Loucy (cell line): ENCODE results near the gene VPS37C.

Experiments
- H2AFZ ChIP-seq: fragments of 200-600 bp; sonication (generic); 2 replicates; pipeline ENCODE4 v1.6.0; 2016; ENCODE audit warnings: antibody characterized with exemption, mild to moderate bottlenecking, low read length, moderate library complexity
- H3F3A ChIP-seq: fragments of 200-600 bp; 2 replicates; pipeline ENCODE4 v1.6.0; 2016; ENCODE audit warnings: antibody characterized with exemption, low read depth, mild to moderate bottlenecking
- H3K27me3 ChIP-seq: fragments of 200-600 bp; sonication (generic); 2 replicates; pipeline ENCODE4 v1.6.1; 2014; ENCODE audit warnings: low read length, mild to moderate bottlenecking; ENCODE audit not compliant: insufficient read depth, poor library complexity, severe bottlenecking
- H3K36me3 ChIP-seq: fragments of 200-600 bp; sonication (generic); 2 replicates; pipeline ENCODE4 v1.6.1; 2016; ENCODE audit warnings: low read length; ENCODE audit not compliant: insufficient read depth
- H3K4me1 ChIP-seq: fragments of 200-600 bp; sonication (generic); 2 replicates; pipeline ENCODE4 v1.5.1; 2014; ENCODE audit warnings: low read length, mild to moderate bottlenecking; ENCODE audit not compliant: insufficient read depth, poor library complexity, severe bottlenecking
- H3K4me2 ChIP-seq: fragments of 200-600 bp; sonication (generic); 2 replicates; pipeline ENCODE4 v1.6.0; 2014; ENCODE audit warnings: antibody characterized with exemption, low read length, low read depth, mild to moderate bottlenecking; ENCODE audit not compliant: poor library complexity, severe bottlenecking
- H3K4me3 ChIP-seq: fragments of 200-600 bp; sonication (generic); 2 replicates; pipeline ENCODE4 v1.5.1; 2014; ENCODE audit warnings: low read length, mild to moderate bottlenecking, mixed read lengths; ENCODE audit not compliant: poor library complexity, severe bottlenecking
- H3K79me2 ChIP-seq: fragments of 200-600 bp; sonication (generic); 2 replicates; pipeline ENCODE4 v1.6.1; 2014; ENCODE audit warnings: low read length; ENCODE audit not compliant: insufficient read depth
- H3K9ac ChIP-seq: fragments of 200-600 bp; sonication (generic); 2 replicates; pipeline ENCODE4 v1.6.0; 2014; ENCODE audit warnings: mild to moderate bottlenecking, low read depth, low read length, moderate library complexity; ENCODE audit not compliant: poor library complexity, severe bottlenecking
- H3K9me2 ChIP-seq: fragments of 200-600 bp; sonication (generic); replicated peaks from 2 replicates; pipeline ENCODE4 v1.6.1; 2016; ENCODE audit warnings: low read depth, low read length, mixed read lengths
- H3K9me3 ChIP-seq: fragments of 200-600 bp; sonication (generic); 2 replicates; pipeline ENCODE4 v1.6.1; 2014; ENCODE audit warnings: mild to moderate bottlenecking, antibody characterized with exemption, low read length, low read depth; ENCODE audit not compliant: insufficient read depth
- H4K20me1 ChIP-seq: fragments of 200-600 bp; sonication (generic); 2 replicates; pipeline ENCODE4 v1.6.0; 2014; ENCODE audit warnings: antibody characterized with exemption, low read length, mild to moderate bottlenecking; ENCODE audit not compliant: insufficient read depth, poor library complexity, severe bottlenecking
- EZH2phosphoT487 ChIP-seq: fragments of 200-600 bp; IDR thresholded peaks from 2 replicates; pipeline ENCODE4 v1.6.1; 2018; ENCODE audit warnings: antibody characterized with exemption, mild to moderate bottlenecking, moderate library complexity, borderline replicate concordance
- TF ChIP-seq, protein P1 (sequence below): fragments of 200-600 bp; sonication (generic); conservative IDR thresholded peaks from 2 replicates; pipeline ENCODE4 v1.5.1; 2014; ENCODE audit warnings: mild to moderate bottlenecking, antibody characterized with exemption, low read length

The VPS37C gene

DNA sequence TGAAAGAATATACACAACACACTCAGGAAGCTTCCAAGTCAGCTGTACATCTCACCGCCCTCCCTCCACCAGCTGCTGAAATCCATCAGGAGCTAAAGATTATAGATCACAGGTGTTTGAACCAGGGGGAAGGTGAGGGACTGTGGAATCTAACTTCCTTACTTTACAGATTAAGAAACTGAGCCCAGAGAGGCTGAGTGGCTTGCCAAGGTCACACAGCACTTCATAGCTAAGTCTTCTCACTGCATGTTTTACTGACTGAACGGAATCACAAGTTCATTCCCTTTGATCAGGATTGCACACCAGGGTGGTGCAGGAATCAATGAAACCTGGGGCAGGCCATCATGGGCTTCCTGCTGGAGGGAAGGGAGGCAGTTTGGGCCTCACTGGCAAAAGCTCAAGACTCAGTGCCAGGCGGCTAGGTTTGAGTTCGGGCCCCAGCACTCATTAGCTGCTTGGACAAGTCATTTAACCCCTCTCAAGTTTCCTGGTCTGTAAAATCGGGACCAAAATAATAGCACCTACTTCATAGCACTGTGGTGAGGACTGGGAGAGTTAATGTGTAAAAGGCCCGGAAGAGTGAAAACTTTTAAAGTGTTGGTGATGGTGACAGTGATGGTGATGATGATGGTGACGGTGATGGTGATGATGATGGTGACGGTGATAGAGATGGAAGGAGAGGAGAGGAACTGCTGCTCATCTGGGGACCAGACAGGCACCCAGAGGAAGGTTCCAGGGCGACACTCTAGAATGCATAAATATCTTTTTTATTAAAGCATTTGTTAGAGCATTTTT lies 50.8 kb downstream of the VPS37C start:
- Histone ChIP-seq H3K9me3 (no peaks in the 10 kb centered on the region), H3F3A (no peaks in the 10 kb centered on the region), H3K36me3 (no peaks in the 10 kb centered on the region), H3K27me3 (no peaks in the 10 kb centered on the region), H3K4me2 (no peak overlapping the region), H3K4me1 (peaks cover 9% of the 10 kb centered on the region), H3K4me3 (no peak overlapping the region), H3K9me2 (no peaks in the 10 kb centered on the region), H3K79me2 (no peaks in the 10 kb centered on the region), H2AFZ (no peak overlapping the region), H3K9ac (no peak overlapping the region), H4K20me1 (no peaks in the 10 kb centered on the region)
- TF ChIP-seq, protein P1, sequence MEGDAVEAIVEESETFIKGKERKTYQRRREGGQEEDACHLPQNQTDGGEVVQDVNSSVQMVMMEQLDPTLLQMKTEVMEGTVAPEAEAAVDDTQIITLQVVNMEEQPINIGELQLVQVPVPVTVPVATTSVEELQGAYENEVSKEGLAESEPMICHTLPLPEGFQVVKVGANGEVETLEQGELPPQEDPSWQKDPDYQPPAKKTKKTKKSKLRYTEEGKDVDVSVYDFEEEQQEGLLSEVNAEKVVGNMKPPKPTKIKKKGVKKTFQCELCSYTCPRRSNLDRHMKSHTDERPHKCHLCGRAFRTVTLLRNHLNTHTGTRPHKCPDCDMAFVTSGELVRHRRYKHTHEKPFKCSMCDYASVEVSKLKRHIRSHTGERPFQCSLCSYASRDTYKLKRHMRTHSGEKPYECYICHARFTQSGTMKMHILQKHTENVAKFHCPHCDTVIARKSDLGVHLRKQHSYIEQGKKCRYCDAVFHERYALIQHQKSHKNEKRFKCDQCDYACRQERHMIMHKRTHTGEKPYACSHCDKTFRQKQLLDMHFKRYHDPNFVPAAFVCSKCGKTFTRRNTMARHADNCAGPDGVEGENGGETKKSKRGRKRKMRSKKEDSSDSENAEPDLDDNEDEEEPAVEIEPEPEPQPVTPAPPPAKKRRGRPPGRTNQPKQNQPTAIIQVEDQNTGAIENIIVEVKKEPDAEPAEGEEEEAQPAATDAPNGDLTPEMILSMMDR = no peak
- no peak for TF ChIP-seq EZH2phosphoT487

DNA sequence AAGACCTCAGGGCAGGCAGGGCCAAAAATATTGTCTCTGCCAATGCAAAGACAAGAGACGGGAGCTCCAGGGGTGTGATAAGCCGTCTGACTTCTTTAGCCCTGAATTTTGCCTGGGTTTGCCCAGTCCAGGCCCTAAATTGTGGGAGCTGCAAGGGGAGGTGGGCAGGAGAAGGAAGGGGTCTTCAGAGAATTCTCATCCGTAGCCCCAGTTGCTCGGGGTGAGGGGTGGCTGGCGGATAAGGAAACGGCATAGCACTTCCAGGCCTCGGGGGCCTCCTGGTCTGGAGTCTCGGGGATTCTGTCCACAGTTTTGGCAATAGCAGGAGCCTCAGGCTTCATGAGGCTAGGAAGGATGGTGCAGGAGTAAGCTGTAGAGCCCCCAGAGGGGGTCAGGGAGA lies 51.6 kb downstream of the VPS37C start:
- Histone ChIP-seq H3F3A (no peaks in the 10 kb centered on the region), H3K4me2 (no peak overlapping the region), H3K27me3 (no peaks in the 10 kb centered on the region), H3K79me2 (no peaks in the 10 kb centered on the region), H3K4me3 (no peak overlapping the region), H3K9me3 (no peaks in the 10 kb centered on the region), H3K4me1 (peaks cover 9% of the 10 kb centered on the region), H2AFZ (no peak overlapping the region), H4K20me1 (no peaks in the 10 kb centered on the region), H3K9ac (no peak overlapping the region), H3K9me2 (no peaks in the 10 kb centered on the region), H3K36me3 (no peaks in the 10 kb centered on the region)
- TF ChIP-seq EZH2phosphoT487 = no peak
- TF ChIP-seq, protein P1 = no peak

DNA sequence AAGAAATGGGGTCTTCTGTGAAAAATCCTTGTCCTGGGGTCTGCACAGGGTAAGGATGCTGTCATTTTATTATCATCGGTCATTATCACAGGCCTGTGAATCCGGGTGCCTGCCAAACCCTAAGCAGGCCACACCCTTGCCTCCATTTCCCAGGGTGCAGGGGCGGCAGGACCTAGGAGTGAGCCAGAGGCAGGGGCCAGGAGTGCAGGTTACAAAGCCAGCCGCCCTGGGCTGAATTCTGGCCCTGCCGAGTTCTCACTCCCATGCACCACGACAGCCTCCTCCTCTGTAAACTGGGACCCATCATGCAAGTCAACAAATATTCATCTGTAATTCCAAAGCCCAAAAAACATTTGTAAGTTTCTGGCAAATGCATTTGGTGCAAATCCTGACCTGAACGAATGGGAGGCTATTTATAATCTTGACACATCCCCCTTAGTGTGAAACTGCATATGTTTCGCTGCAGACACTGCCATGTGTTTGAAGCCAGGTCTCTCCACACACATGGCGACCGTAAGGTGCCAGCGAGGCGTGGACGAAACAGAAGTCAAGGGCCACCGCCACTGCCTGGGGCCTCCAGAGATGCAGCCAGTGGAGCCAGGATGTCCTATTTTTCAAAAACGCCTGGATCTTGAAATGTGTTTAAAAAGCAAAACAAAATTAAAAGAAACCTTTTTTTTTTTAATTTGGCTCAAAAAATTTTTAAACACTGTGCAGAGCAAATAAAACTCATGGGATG lies 52.2 kb downstream of the VPS37C start:
- Histone ChIP-seq H3K27me3 (no peaks in the 10 kb centered on the region), H3K9ac (no peak overlapping the region), H3K4me3 (no peak overlapping the region), H3K9me3 (no peaks in the 10 kb centered on the region), H3K36me3 (no peaks in the 10 kb centered on the region), H2AFZ (no peak overlapping the region), H3K4me2 (no peak overlapping the region), H3K4me1 (peaks cover 9% of the 10 kb centered on the region), H3F3A (no peaks in the 10 kb centered on the region), H3K9me2 (no peaks in the 10 kb centered on the region), H3K79me2 (no peaks in the 10 kb centered on the region), H4K20me1 (no peaks in the 10 kb centered on the region)
- no peak for TF ChIP-seq EZH2phosphoT487
- TF ChIP-seq, protein P1 = no peak
